ENCODE data around the gene MGST3. TPM values are rescaled to one million over a fixed set of nuclear protein-coding genes. Genes with fewer than 3 reads are reported as not detected.
"Not testable (repeated sequence)": the region's sequence is repeated elsewhere in the genome, so short reads cannot be mapped to it uniquely, and the experiment has no call there.

MGST3 gene
- total and polyA plus RNA-seq, 2 of the 13 experiments (the other 11 are each of a cell fraction or from before 2014, with no cell fraction given), result 59.7 to 61.2 TPM

DNA sequence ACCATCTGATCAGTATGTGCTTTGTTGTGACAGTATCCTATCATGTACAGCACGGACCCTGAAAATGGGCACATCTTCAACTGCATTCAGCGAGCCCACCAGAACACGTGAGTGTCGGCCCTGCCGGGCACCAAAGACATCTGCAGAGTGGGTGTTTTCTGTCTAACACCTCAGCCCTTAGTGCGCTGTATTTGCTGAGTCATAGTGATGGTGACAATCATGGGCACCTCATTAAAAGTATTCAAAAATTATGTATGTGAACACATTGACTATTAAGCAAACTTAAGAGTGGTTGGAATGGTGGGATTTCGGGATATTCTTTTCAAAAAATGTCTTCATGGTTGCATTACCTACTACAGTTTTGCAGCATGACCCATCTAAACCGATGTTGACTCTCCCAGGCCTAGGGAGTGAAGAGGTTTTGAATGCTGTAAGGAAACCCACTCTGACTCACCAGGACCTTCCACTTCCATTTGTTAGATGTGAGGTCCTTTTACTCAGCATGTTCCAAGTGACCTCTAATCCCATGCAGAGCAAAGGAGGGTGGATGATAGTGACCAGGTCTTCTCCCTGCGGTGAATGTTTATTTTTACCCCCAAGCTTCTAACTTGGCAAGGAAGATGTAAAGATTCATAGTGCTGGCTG lies 20.1 kb downstream of the MGST3 start:
- Histone ChIP-seq H3K4me3 (replicated peaks in 1 of 3; ENCODE audit: insufficient read depth in 1 of 3, low read depth in 2 of 3, low read length in 3 of 3) (no peak overlapping the region), H2AFZ (ENCODE audit: low read length) (no peak overlapping the region), H3K27me3 (ENCODE audit: control insufficient read depth in 1 of 2, insufficient read depth in 2 of 2, low read length in 2 of 2) (no peaks in the 10 kb centered on the region), H3K4me1 (ENCODE audit: insufficient read depth, low read length) (peaks cover 18% of the 10 kb centered on the region), H3K4me2 (ENCODE audit: low read depth, low read length) (no peak overlapping the region), H3K9me3 (ENCODE audit: low read length) (no peaks in the 10 kb centered on the region), H3K36me3 (replicated peaks in 1 of 2; ENCODE audit: control insufficient read depth in 1 of 2, insufficient read depth in 2 of 2, low read length in 2 of 2) (peaks cover 3 to 17% of the 10 kb centered on the region in 2 experiments; a peak in 2 of 5 replicates), H3K79me2 (ENCODE audit: insufficient read depth, low read length) (no peaks in the 10 kb centered on the region), H3K27ac (ENCODE audit: extremely low read length, insufficient read depth, low read length) (no peak overlapping the region), H4K20me1 (ENCODE audit: insufficient read depth, low read length) (no peaks in the 10 kb centered on the region), H3K9ac (ENCODE audit: insufficient read depth, low read depth, low read length) (no peak overlapping the region)
- POLR2A ChIA-PET, result no interaction called here
- CTCF ChIA-PET (ENCODE audit: low intra/inter-chr PET ratio, low total read pairs), result no interaction called here
- DNase-seq (ENCODE audit: low spot score), result no peak
- WGBS (ENCODE audit: low lambda C conversion rate), result 95% methylated on average over 9 of the region's 9 CpGs
- BruUV-seq (replicated peaks), result no TSS peak
- no peak for FAIRE-seq
- TF ChIP-seq ZFP36 (IDR thresholded peaks at IDR 0.05; ENCODE audit: borderline replicate concordance, low read depth, low read length, partially characterized antibody) (no peak), SRF (IDR thresholded peaks at IDR 0.05; ENCODE audit: low read depth, low read length) (no peak), MAFK (conservative IDR thresholded peaks at IDR 0.05 in 1 of 2, IDR thresholded peaks at IDR 0.05 in 1 of 2; ENCODE audit: low read length in 2 of 2) (peak in 1 of 2 experiments; percentile 39; a peak in 2 of 4 replicates), ZNF20 (CRISPR knock-in tag; IDR thresholded peaks at IDR 0.05) (no peak), MAFF (IDR thresholded peaks at IDR 0.05; ENCODE audit: low read depth, low read length) (0 out of 2 replicates have a peak, but pooled peaks have one; percentile 14), NFE2L2 (IDR thresholded peaks at IDR 0.05; ENCODE audit: low read length) (peak; percentile 86)
- TF ChIP-seq, protein P1, sequence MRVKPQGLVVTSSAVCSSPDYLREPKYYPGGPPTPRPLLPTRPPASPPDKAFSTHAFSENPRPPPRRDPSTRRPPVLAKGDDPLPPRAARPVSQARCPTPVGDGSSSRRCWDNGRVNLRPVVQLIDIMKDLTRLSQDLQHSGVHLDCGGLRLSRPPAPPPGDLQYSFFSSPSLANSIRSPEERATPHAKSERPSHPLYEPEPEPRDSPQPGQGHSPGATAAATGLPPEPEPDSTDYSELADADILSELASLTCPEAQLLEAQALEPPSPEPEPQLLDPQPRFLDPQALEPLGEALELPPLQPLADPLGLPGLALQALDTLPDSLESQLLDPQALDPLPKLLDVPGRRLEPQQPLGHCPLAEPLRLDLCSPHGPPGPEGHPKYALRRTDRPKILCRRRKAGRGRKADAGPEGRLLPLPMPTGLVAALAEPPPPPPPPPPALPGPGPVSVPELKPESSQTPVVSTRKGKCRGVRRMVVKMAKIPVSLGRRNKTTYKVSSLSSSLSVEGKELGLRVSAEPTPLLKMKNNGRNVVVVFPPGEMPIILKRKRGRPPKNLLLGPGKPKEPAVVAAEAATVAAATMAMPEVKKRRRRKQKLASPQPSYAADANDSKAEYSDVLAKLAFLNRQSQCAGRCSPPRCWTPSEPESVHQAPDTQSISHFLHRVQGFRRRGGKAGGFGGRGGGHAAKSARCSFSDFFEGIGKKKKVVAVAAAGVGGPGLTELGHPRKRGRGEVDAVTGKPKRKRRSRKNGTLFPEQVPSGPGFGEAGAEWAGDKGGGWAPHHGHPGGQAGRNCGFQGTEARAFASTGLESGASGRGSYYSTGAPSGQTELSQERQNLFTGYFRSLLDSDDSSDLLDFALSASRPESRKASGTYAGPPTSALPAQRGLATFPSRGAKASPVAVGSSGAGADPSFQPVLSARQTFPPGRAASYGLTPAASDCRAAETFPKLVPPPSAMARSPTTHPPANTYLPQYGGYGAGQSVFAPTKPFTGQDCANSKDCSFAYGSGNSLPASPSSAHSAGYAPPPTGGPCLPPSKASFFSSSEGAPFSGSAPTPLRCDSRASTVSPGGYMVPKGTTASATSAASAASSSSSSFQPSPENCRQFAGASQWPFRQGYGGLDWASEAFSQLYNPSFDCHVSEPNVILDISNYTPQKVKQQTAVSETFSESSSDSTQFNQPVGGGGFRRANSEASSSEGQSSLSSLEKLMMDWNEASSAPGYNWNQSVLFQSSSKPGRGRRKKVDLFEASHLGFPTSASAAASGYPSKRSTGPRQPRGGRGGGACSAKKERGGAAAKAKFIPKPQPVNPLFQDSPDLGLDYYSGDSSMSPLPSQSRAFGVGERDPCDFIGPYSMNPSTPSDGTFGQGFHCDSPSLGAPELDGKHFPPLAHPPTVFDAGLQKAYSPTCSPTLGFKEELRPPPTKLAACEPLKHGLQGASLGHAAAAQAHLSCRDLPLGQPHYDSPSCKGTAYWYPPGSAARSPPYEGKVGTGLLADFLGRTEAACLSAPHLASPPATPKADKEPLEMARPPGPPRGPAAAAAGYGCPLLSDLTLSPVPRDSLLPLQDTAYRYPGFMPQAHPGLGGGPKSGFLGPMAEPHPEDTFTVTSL (CRISPR knock-in tag; IDR thresholded peaks at IDR 0.05; ENCODE audit: borderline replicate concordance), result no peak
- intact Hi-C loops (cut with micrococcal nuclease; ENCODE audit: unreplicated experiment) (no loop called here), in situ Hi-C loops (cut with HindIII; ENCODE audit: extremely low pct_ligation_motif_present, low pct_unique_long_range_greater_than_20kb) (no loop called here)
- no peak for ATAC-seq

DNA sequence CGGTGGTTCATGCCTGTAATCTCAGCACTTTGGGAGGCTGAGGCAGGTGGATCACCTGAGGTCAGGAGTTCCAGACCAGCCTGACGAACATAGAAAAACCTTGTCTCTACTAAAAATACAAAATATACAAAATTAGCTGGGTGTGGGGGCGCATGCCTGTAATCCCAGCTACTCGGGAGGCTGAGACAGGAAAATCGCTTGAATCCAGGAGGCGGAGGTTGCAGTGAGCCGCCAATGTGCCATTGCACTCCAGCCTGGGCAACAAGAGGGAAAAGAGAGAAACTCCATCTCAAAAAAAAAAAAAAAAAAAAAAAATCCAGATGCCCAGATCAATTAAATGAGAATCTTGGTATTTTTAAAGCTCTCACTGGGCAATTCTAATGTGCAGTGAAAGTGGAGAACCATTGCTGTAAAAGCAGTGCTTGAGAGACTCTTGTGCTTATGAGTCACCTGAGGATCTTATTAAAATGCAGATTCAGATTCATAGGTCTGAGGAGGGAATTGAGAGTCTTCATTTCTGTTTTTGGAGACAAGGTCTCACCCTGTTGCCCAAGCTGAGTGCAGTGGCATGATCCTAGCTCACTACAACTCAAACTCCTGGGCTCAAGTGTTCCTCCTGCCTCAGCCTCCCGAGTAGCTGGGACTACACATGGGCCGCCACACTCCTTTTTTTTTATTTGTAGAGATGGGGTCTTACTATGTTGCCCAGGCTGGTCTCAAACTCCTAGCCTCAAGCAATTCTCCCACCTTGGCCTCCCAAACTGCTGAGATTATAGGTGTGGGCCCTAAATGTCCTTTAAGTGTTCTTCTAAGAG lies 27.9 kb downstream of the MGST3 start:
- WGBS (ENCODE audit: low lambda C conversion rate), result 97% methylated on average over 9 of the region's 9 CpGs
- in situ Hi-C loops (cut with HindIII; ENCODE audit: extremely low pct_ligation_motif_present, low pct_unique_long_range_greater_than_20kb), result not testable (repeated sequence)

More for the DNA sequence above, 27.9 kb downstream of the MGST3 start:
- peaks cover 0 to 14% of the 10 kb centered on the region in 2 experiments; a peak in 3 of 5 replicates for H3K36me3 ChIP-seq (replicated peaks in 1 of 2; ENCODE audit: control insufficient read depth in 1 of 2, insufficient read depth in 2 of 2, low read length in 2 of 2)
- BruUV-seq (replicated peaks); H3K9me3 ChIP-seq (ENCODE audit: low read length); ATAC-seq; H2AFZ ChIP-seq (ENCODE audit: low read length); H3K27me3 ChIP-seq (ENCODE audit: control insufficient read depth in 1 of 2, insufficient read depth in 2 of 2, low read length in 2 of 2); DNase-seq (ENCODE audit: low spot score); H3K79me2 ChIP-seq (ENCODE audit: insufficient read depth, low read length); H4K20me1 ChIP-seq (ENCODE audit: insufficient read depth, low read length); CTCF ChIA-PET (ENCODE audit: low intra/inter-chr PET ratio, low total read pairs); FAIRE-seq; H3K4me3 ChIP-seq (replicated peaks in 1 of 3; ENCODE audit: insufficient read depth in 1 of 3, low read depth in 2 of 3, low read length in 3 of 3); H3K27ac ChIP-seq (ENCODE audit: extremely low read length, insufficient read depth, low read length); intact Hi-C loops (cut with micrococcal nuclease; ENCODE audit: unreplicated experiment); H3K4me2 ChIP-seq (ENCODE audit: low read depth, low read length); H3K9ac ChIP-seq (ENCODE audit: insufficient read depth, low read depth, low read length); POLR2A ChIA-PET; H3K4me1 ChIP-seq (ENCODE audit: insufficient read depth, low read length): not testable (repeated sequence)
